Upper lobe of left lung (tissue), 4 donors: Measurements from ENCODE around the gene SLC22A12.

ENCODE experiments used
- EP300 ChIP-seq, 4 donors: sonication (generic); formaldehyde crosslinking; IDR thresholded peaks; one replicate each; pipeline ENCODE4 v1.5.1; 2017; ENCODE audit warnings: antibody characterized with exemption in 4 of 4, control low read depth in 2 of 4
- POLR2A ChIP-seq, 4 donors: fragments of 450-650 bp; IDR thresholded peaks; one replicate each; pipeline ENCODE4 v1.5.1; 2016 to 2017; ENCODE audit warnings: antibody characterized with exemption in 4 of 4, mild to moderate bottlenecking in 2 of 4
- POLR2AphosphoS5 ChIP-seq, 2 donors: sonication (generic); formaldehyde crosslinking; IDR thresholded peaks; one replicate each; pipeline ENCODE4 v1.5.1; 2017; ENCODE audit warnings: antibody characterized with exemption in 2 of 2
- TF ChIP-seq, protein P1 (sequence below), 6 experiments: fragments of 450-650 bp in 4 of 6; fragments of 200-600 bp in 2 of 6; sonication (generic) in 2 of 6; IDR thresholded peaks; one replicate each; pipeline ENCODE4 v1.5.1; 2016 to 2019; ENCODE audit warnings: antibody characterized with exemption in 6 of 6

DNA sequence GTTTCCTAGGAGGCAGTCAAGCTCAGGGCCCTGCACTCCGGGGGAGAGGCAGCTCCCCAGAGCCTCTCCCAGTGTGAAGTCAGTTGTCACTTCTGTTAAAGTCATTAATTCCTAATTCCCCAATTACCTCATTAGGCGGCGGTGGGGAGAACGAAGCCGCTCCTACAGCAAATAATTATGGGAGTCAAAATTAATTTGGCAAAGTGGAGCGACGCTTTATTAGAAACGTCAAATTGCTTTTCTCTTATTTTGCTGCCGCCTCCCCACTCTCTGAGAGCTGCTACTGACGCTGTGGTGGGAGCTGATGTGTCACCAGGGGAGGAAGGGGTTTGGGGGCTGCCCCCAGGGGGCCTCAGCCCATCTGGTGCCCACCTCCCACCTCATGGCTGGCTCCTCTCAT is 41.6 kb downstream of the SLC22A12 start:
- TF ChIP-seq POLR2A (IDR thresholded peaks at IDR 0.05) (no peak), EP300 (IDR thresholded peaks at IDR 0.05) (no peak), POLR2AphosphoS5 (IDR thresholded peaks at IDR 0.05) (no peak)
- TF ChIP-seq, protein P1, sequence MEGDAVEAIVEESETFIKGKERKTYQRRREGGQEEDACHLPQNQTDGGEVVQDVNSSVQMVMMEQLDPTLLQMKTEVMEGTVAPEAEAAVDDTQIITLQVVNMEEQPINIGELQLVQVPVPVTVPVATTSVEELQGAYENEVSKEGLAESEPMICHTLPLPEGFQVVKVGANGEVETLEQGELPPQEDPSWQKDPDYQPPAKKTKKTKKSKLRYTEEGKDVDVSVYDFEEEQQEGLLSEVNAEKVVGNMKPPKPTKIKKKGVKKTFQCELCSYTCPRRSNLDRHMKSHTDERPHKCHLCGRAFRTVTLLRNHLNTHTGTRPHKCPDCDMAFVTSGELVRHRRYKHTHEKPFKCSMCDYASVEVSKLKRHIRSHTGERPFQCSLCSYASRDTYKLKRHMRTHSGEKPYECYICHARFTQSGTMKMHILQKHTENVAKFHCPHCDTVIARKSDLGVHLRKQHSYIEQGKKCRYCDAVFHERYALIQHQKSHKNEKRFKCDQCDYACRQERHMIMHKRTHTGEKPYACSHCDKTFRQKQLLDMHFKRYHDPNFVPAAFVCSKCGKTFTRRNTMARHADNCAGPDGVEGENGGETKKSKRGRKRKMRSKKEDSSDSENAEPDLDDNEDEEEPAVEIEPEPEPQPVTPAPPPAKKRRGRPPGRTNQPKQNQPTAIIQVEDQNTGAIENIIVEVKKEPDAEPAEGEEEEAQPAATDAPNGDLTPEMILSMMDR (IDR thresholded peaks at IDR 0.05) = no peak
